PC-3 (cell line): Measurements from ENCODE around the gene PFKFB4. TPM values are rescaled to one million over a fixed set of nuclear protein-coding genes. Genes with fewer than 3 reads are reported as not detected.

ENCODE experiments used
- ATAC-seq: fragments of 200-7000 bp; cut with Tn5 transposase; 2 replicates; pipeline ENCODE4 v1.9.1; 2020; ENCODE audit warnings: mild to moderate bottlenecking, moderate library complexity
- BruUV-seq: library from RNA; stranded (reverse); fragments of 400-500 nt; replicated peaks from 2 replicates; lab custom pipeline; 2021; lab: Mats Ljungman, UMichigan
- CTCF ChIA-PET: fragments of 300-600 bp; sonication (Branson Sonifier 250); formaldehyde crosslinking; loops from one replicate; lab custom pipeline; 2022; ENCODE audit warnings: antibody characterized with exemption; lab: Charles Lee
- POLR2A ChIA-PET: fragments of 300-600 bp; sonication (Branson Sonifier 250); formaldehyde crosslinking; loops from one replicate; lab custom pipeline; 2022; ENCODE audit warnings: antibody characterized with exemption; ENCODE audit not compliant: unreplicated experiment; lab: Charles Lee
- DNase-seq: peaks from one replicate; pipeline ENCODE4 v3.0.0-alpha.2; 2015
- H2AFZ ChIP-seq: fragments of 300-600 bp; sonication (generic); 2 replicates; pipeline ENCODE4 v1.6.0; 2016; ENCODE audit warnings: antibody characterized with exemption, low read length
- H3F3A ChIP-seq: fragments of 300-600 bp; sonication (generic); one replicate; pipeline ENCODE4 v1.6.0; 2017; ENCODE audit warnings: antibody characterized with exemption, low read length, control low read depth, mild to moderate bottlenecking; ENCODE audit not compliant: unreplicated experiment
- H3K27ac ChIP-seq: fragments of 300-600 bp; sonication (generic); 2 replicates; pipeline ENCODE4 v1.5.1; 2016; ENCODE audit warnings: mild to moderate bottlenecking, low read length
- H3K27me3 ChIP-seq: fragments of 300-600 bp; sonication (generic); 2 replicates; pipeline ENCODE4 v1.6.1; 2016; ENCODE audit warnings: low read length, mixed read lengths
- H3K36me3 ChIP-seq: fragments of 300-600 bp; sonication (generic); 2 replicates; pipeline ENCODE4 v1.6.1; 2016; ENCODE audit warnings: low read depth, mixed run types, low read length, mixed read lengths
- H3K4me1 ChIP-seq: fragments of 300-600 bp; sonication (generic); 2 replicates; pipeline ENCODE4 v1.5.1; 2016; ENCODE audit warnings: low read length; ENCODE audit not compliant: insufficient read depth
- H3K4me2 ChIP-seq: fragments of 300-600 bp; sonication (generic); 2 replicates; pipeline ENCODE4 v1.6.0; 2016; ENCODE audit warnings: low read length
- H3K4me3 ChIP-seq: fragments of 300-600 bp; sonication (generic); 2 replicates; pipeline ENCODE4 v1.5.1; 2016; ENCODE audit warnings: mild to moderate bottlenecking, low read length, mixed read lengths
- H3K79me2 ChIP-seq: fragments of 300-600 bp; sonication (generic); 2 replicates; pipeline ENCODE4 v1.6.1; 2017; ENCODE audit warnings: low read length, mixed read lengths
- H3K9ac ChIP-seq: fragments of 300-600 bp; sonication (generic); 2 replicates; pipeline ENCODE4 v1.6.0; 2016; ENCODE audit warnings: mild to moderate bottlenecking, low read length
- H3K9me2 ChIP-seq: fragments of 300-600 bp; sonication (generic); replicated peaks from 2 replicates; pipeline ENCODE4 v1.6.1; 2016; ENCODE audit warnings: mixed run types, low read length, mixed read lengths
- H3K9me3 ChIP-seq: fragments of 300-600 bp; sonication (generic); 2 replicates; pipeline ENCODE4 v1.6.1; 2016; ENCODE audit warnings: low read length, mixed read lengths
- H4K20me1 ChIP-seq: fragments of 300-600 bp; sonication (generic); 2 replicates; pipeline ENCODE4 v1.6.1; 2016; ENCODE audit warnings: low read length, mixed read lengths
- EZH2 ChIP-seq: fragments of 300-600 bp; sonication (generic); IDR thresholded peaks from one replicate; pipeline ENCODE4 v1.6.1; 2017; ENCODE audit warnings: antibody characterized with exemption, mild to moderate bottlenecking, low read length; ENCODE audit not compliant: unreplicated experiment
- EZH2phosphoT487 ChIP-seq: fragments of 300-600 bp; sonication (generic); IDR thresholded peaks from 2 replicates; pipeline ENCODE4 v1.6.1; 2018; ENCODE audit warnings: mild to moderate bottlenecking, antibody characterized with exemption, low read length, borderline replicate concordance
- intact Hi-C: fragments of 100-400 bp; cut with micrococcal nuclease; formaldehyde crosslinking; loops from 2 replicates; pipeline ENCODE4 v1.9.0; 2023
- total RNA-seq: library from RNA; depleted of rRNA; stranded (reverse); fragments of >200 nt; gene quantifications from 2 replicates; pipeline ENCODE4 v1.2.3, GENCODE V29; 2014
- TF ChIP-seq, protein P1 (sequence below): fragments of 300-600 bp; sonication (generic); conservative IDR thresholded peaks from 2 replicates; pipeline ENCODE4 v1.5.1; 2017; ENCODE audit warnings: antibody characterized with exemption, low read depth, mild to moderate bottlenecking, low read length

PFKFB4 gene
- total RNA-seq, 1 experiment from 2014 or later = 33.5 TPM

GRCh38 chr3:48564667-48565066, 8.1 kb upstream of the PFKFB4 start:
- DNase-seq (no peak), ATAC-seq (no peak)
- Histone ChIP-seq H3K4me2 (no peak overlapping the region), H3K9me3 (no peaks in the 10 kb centered on the region), H3K9me2 (no peaks in the 10 kb centered on the region), H3K4me3 (no peak overlapping the region), H3K36me3 (no peaks in the 10 kb centered on the region), H3K4me1 (peaks cover 38% of the 10 kb centered on the region), H3K27ac (peak overlapping the region; percentile 51), H2AFZ (no peak overlapping the region), H3K79me2 (no peaks in the 10 kb centered on the region), H3K27me3 (no peaks in the 10 kb centered on the region), H3F3A (no peaks in the 10 kb centered on the region), H3K9ac (peak overlapping the region; percentile 10; the same call in 1 of the 2 replicates), H4K20me1 (no peaks in the 10 kb centered on the region)
- BruUV-seq = no TSS peak
- intact Hi-C loops = loop anchor here (5.0 kb wide), 1 partner anchor 118 kb away; no protein-coding TSS in a partner anchor
- ChIA-PET CTCF (no interaction called here), POLR2A (no interaction called here)
- TF ChIP-seq EZH2 (no peak), EZH2phosphoT487 (no peak)

- Histone ChIP-seq H3K9me3 (no peaks in the 10 kb centered on the region), H3K9ac (peak overlapping the region; percentile 10; the same call in 1 of the 2 replicates), H3K9me2 (no peaks in the 10 kb centered on the region), H2AFZ (no peak overlapping the region; the same call in 1 of the 2 replicates), H3F3A (no peaks in the 10 kb centered on the region), H3K4me1 (peaks cover 38% of the 10 kb centered on the region), H3K36me3 (no peaks in the 10 kb centered on the region), H3K4me2 (peak overlapping the region; percentile 38; the same call in 1 of the 2 replicates), H4K20me1 (no peaks in the 10 kb centered on the region), H3K79me2 (no peaks in the 10 kb centered on the region), H3K27ac (peak overlapping the region; percentile 51), H3K4me3 (no peak overlapping the region), H3K27me3 (no peaks in the 10 kb centered on the region)
- POLR2A ChIA-PET = no interaction called here
- CTCF ChIA-PET = interaction anchor here (1.1 kb wide), 1 partner anchor 72 kb away, joined by 6 read pairs; the partner anchor contains the start of gene SLC26A6
- intact Hi-C loops = loop anchor here (5.0 kb wide), 1 partner anchor 118 kb away; no protein-coding TSS in a partner anchor
- ATAC-seq (peak; percentile 72), DNase-seq (peak; percentile 77)
- no TSS peak for BruUV-seq
- TF ChIP-seq EZH2phosphoT487 (no peak), EZH2 (no peak)
- TF ChIP-seq, protein P1, sequence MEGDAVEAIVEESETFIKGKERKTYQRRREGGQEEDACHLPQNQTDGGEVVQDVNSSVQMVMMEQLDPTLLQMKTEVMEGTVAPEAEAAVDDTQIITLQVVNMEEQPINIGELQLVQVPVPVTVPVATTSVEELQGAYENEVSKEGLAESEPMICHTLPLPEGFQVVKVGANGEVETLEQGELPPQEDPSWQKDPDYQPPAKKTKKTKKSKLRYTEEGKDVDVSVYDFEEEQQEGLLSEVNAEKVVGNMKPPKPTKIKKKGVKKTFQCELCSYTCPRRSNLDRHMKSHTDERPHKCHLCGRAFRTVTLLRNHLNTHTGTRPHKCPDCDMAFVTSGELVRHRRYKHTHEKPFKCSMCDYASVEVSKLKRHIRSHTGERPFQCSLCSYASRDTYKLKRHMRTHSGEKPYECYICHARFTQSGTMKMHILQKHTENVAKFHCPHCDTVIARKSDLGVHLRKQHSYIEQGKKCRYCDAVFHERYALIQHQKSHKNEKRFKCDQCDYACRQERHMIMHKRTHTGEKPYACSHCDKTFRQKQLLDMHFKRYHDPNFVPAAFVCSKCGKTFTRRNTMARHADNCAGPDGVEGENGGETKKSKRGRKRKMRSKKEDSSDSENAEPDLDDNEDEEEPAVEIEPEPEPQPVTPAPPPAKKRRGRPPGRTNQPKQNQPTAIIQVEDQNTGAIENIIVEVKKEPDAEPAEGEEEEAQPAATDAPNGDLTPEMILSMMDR = peak; percentile 24; the same call in 1 of the 2 replicates
These were observed 7.4 kb upstream of the PFKFB4 start for GRCh38 chr3:48564022-48564421.

DNA sequence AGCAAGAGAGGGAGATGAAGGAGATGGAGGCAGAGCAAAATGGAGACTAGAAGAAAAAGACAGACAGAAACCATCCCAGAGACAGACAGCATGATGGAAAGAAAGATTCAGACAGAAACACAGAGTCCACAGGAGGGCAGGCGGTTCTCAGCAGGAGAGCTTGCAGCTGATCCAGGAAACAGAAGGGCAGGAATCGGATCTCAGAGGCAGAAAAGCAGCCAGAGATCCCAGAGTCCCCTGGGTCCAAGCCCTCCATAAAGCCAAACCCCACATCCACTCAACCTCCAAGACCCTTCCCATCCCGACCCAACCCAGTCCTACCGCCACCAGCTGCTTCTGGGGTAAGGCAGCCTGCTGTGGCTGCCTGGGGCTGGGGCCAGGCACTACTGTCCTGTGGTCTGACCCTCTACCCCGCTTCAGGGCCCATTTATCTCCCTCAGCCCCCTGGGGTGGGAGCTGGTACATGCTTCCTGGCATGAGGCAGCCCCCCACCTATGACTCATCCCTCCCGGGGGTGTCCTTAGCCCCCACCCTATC, 6.8 kb upstream of the PFKFB4 start, which contains the start of gene UCN2:
TSS of gene UCN2 (minus strand) at position 400 of the 537 bp plus-strand sequence. CDS start 657 bp downstream, outside the sequence.
- H2AFZ ChIP-seq = no peak within 1 kb of the TSS; the same call in 1 of the 2 replicates
- no peak for DNase-seq
- POLR2A ChIA-PET = no interaction called here

More for the DNA sequence above, 6.8 kb upstream of the PFKFB4 start, which contains the start of gene UCN2:
- no peak for ATAC-seq
- intact Hi-C loops = loop anchor here (5.0 kb wide), 1 partner anchor 119 kb away; no protein-coding TSS in a partner anchor
- Histone ChIP-seq H3K9me3 (no peaks in the 10 kb centered on the region), H3K27ac (peak within 1 kb of the TSS; percentile 51), H3K4me3 (no peak within 1 kb of the TSS), H3K9ac (peak within 1 kb of the TSS; percentile 10; the same call in 1 of the 2 replicates), H3K4me2 (peak within 1 kb of the TSS; percentile 38; the same call in 1 of the 2 replicates), H3K36me3 (no peaks in the 10 kb centered on the region), H4K20me1 (no peaks in the 10 kb centered on the region), H3K27me3 (no peaks in the 10 kb centered on the region), H3F3A (no peaks in the 10 kb centered on the region), H3K79me2 (no peaks in the 10 kb centered on the region), H3K9me2 (no peaks in the 10 kb centered on the region), H3K4me1 (peaks cover 38% of the 10 kb centered on the region)
- TF ChIP-seq EZH2 = no peak
- TF ChIP-seq EZH2phosphoT487 = no peak
- TF ChIP-seq, protein P1 = no peak
- CTCF ChIA-PET = interaction anchor here (1.1 kb wide), 1 partner anchor 72 kb away, joined by 6 read pairs; the partner anchor contains the start of gene SLC26A6
- no TSS peak for BruUV-seq
